Measurements from ENCODE around the gene DUXA.

Gene DUXA

DNA sequence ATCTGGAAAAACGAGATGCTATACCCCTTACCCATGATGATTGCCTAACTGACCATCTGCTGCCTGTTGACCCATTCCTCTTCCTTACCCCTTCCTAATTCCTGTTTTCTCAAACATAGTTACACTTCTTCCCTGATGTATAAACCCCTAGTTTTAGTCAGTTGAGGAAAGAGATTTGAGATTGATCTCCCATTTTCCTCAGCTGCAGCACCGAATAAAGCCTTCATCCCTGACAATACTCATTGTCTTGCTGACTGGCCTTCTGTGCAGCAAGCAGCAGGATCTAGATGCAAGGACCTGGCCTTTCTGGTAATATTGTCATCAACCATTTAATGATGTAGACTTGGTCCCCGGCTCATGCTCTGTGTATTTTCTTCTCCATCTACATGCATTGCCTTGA is 23.0 kb upstream of the DUXA start:
- TF ChIP-seq, protein P1, sequence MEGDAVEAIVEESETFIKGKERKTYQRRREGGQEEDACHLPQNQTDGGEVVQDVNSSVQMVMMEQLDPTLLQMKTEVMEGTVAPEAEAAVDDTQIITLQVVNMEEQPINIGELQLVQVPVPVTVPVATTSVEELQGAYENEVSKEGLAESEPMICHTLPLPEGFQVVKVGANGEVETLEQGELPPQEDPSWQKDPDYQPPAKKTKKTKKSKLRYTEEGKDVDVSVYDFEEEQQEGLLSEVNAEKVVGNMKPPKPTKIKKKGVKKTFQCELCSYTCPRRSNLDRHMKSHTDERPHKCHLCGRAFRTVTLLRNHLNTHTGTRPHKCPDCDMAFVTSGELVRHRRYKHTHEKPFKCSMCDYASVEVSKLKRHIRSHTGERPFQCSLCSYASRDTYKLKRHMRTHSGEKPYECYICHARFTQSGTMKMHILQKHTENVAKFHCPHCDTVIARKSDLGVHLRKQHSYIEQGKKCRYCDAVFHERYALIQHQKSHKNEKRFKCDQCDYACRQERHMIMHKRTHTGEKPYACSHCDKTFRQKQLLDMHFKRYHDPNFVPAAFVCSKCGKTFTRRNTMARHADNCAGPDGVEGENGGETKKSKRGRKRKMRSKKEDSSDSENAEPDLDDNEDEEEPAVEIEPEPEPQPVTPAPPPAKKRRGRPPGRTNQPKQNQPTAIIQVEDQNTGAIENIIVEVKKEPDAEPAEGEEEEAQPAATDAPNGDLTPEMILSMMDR (IDR thresholded peaks at IDR 0.05), result no peak

DNA sequence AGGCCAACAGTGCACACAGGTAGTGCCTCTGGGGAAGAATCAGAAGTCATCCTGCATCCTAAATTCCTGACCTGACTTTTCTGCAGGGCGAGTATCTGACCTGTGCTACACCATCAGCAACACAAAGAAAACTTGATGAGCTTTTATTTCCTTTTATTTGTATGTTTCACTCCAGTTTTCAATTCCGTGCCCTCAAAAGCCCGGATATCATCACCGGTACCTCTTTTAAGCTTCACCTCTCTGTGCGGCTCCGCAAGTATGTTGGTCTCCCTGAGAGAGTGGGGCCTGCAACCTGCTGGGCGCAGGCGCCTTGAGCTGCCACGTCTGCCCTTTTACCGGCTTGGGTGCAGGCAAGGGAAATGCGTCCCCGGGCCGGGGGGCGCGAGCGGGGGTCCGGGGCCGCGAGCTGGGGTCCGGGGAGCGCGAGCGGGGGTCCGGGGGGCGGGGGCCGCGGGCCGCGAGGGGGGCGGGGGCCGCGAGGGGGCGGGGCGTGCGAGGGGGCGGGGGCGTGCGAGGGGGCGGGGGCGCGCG is 4.3 kb upstream of the DUXA start:
- TF ChIP-seq, protein P1 (IDR thresholded peaks at IDR 0.05), result no peak

GRCh38 chr19:57165846-57166245 is 1.4 kb downstream of the DUXA start:
- TF ChIP-seq, protein P1 (IDR thresholded peaks at IDR 0.05), result no peak

DNA sequence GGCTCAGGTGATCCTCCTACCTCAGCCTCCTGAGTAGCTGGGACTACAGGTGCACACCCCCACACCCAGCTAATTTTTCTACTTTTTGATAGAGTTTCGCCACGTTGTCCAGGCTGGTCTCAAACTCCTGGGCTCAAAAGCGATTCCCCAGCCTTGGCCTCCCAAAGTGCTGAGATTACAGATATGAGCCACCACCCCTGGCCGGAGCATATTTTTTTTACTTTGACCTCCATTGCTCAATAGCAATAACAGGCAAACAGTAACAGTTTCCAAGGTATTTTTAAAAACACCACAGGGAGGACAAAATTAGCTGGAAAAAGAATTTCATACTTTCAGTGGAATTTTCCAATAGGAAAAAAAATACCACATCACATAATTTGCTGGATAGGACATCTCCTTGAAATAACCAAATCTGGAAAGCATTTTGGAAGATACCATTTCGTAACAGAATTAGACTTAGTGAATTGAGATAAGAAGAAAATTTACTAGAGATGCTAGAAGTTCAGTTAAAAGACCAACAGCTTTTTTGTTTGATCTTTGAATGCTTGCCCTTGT is 5.2 kb downstream of the DUXA start:
- TF ChIP-seq, protein P1 (IDR thresholded peaks at IDR 0.05), result no peak

DNA sequence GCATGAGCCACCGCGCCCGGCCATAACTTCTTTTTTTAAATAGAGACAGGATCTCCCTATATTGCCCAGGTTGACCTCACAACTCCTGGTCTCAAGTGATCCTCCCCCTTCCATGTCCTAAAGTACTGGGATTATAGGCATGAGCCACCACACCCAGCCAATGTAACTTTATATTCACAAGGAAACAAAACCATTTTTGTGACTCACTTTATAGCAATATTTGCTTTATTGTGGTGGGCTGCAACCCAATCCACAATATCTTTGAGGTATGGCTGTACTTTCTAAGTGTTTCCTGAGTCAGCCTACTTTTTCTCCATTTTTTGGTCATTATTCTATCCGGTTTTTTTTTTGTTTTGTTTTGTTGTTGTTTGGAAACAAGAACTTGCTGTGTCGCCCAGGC is 14.4 kb downstream of the DUXA start:
- TF ChIP-seq, protein P1 (IDR thresholded peaks at IDR 0.05), result no peak

DNA sequence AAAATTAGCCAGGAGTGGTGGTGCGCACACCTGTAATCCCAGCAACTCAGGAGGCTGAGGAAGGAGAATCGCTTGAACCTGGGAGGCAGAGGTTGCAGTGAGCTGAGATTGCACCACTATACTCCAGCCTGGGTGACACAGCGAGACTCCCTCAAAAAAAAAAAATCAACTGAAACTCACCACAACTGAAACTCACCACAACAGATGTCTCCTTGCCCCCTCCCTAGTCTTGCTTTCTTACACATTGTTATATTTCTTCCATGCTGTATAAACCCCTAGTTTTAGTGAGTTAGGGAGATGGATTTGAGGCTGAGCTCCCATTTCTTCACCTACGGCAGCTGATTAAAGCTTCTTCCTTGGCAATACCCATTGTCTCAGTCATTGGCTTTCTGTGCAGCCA is 25.6 kb downstream of the DUXA start:
- TF ChIP-seq, protein P1 (IDR thresholded peaks at IDR 0.05), result no peak

- TF ChIP-seq, protein P1 (IDR thresholded peaks at IDR 0.05), result no peak
Observed at GRCh38 chr19:57135797-57136196, 31.5 kb downstream of the DUXA start.

DNA sequence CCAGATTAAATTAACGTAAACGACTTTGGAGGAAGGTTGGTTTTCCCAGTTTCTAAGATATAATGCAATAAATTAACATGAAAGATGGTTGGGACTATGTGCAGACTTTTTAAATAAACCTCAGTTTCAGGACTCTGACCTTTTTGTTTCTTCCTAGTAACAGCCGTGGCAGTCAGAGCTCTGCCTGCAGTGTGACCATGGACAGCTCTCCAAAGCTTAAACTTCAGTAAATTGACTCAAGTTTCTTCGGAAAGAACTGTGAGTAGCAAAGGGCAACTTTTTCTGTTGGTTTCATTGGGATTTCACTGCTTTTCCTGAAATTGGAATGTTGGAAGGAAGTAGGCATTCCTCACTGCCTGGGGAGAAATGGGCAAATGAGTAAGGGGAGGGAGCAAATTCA is 43.4 kb downstream of the DUXA start:
- TF ChIP-seq, protein P1 (IDR thresholded peaks at IDR 0.05), result no peak

Data from LNCAP (cell line).